C4-2B (cell line): ENCODE results near the gene CRADD.

Experiments used
- H3K27ac ChIP-seq: fragments of 450-650 bp; 2 replicates; pipeline ENCODE4 v1.5.1; 2017
- ZFX ChIP-seq: fragments of 450-650 bp; IDR thresholded peaks from 2 replicates; pipeline ENCODE4 v1.6.1; 2017
- TF ChIP-seq, protein P1 (sequence below): fragments of 450-650 bp; conservative IDR thresholded peaks from 2 replicates; pipeline ENCODE4 v1.5.1; 2017; ENCODE audit warnings: mild to moderate bottlenecking

Gene CRADD

DNA sequence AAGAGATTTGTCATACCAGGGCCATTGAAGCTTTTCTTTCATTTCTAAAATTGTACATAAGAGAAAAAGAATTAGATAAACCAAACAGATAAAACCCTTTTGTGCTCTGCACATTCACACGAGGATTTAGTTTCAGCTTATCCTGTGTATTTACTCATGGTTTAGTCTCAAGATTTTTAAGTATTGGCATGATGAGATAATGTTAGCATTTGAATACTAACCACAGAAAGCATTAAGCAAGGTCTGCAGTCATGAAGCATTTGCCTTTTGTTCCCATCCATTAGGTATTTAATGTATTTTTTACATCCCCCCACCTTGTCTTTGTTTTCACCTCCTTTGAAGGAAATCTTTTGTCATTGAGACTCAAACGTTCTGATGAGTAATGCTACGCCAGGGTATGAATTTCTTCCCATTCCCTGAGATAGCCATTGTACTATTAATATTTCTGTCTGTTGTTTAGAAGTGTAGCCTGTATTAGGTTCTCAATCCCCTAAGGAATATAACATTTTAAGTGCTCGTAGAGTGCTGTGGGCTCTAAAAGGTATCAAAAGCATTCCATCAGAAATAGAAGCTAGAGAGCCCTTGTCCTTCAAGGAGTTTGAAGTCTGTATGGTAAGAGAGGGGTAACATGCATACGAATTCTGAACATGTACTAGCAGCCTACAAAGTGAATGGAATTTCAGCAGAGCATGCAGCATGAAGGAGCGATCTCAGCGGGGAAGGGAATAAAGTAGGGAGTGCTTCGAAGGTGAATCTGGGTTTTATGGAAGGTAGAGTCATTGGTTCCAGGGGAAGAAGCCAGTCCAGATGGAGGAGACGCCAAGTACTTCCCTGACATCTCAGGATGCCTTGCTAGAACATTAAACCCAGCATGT lies 22.3 kb downstream of the CRADD start:
- H3K27ac ChIP-seq: no peak overlapping the region
- no peak for TF ChIP-seq ZFX
- TF ChIP-seq, protein P1, sequence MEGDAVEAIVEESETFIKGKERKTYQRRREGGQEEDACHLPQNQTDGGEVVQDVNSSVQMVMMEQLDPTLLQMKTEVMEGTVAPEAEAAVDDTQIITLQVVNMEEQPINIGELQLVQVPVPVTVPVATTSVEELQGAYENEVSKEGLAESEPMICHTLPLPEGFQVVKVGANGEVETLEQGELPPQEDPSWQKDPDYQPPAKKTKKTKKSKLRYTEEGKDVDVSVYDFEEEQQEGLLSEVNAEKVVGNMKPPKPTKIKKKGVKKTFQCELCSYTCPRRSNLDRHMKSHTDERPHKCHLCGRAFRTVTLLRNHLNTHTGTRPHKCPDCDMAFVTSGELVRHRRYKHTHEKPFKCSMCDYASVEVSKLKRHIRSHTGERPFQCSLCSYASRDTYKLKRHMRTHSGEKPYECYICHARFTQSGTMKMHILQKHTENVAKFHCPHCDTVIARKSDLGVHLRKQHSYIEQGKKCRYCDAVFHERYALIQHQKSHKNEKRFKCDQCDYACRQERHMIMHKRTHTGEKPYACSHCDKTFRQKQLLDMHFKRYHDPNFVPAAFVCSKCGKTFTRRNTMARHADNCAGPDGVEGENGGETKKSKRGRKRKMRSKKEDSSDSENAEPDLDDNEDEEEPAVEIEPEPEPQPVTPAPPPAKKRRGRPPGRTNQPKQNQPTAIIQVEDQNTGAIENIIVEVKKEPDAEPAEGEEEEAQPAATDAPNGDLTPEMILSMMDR: no peak

DNA sequence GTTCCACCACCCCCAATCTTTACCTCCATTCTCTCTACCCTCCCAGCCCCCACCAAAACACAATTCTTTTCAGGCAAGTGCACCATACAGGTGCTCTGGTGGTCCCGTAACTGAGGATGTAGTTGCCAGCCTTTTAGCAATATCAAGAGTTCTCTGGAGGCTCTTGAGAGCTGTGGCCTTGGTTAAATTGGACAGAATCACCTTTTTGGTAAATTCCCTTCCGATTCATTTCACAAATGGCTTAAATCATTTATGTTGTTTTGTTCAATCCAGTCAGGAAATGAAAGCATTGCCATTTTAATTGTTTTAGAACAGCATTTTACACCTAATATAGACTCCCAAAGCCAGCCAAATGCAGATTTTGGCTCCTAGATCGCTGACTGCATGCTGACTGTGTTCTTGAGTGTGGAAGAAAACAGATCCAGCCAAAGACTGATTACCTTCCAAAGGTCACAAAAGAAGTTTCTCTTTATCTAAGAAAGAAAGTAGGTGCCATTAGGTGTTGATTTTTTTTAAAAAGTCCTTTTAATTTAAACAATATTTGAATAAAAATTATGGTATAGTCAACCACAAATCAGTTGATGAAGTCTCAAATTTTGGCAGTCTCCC lies 25.6 kb downstream of the CRADD start:
- H3K27ac ChIP-seq: no peak overlapping the region
- TF ChIP-seq ZFX: no peak
- TF ChIP-seq, protein P1: no peak

GRCh38 chr12:93704122-93704521 lies 26.9 kb downstream of the CRADD start:
- TF ChIP-seq ZFX: no peak
- TF ChIP-seq, protein P1: no peak
- peak overlapping the region; percentile 83 for H3K27ac ChIP-seq

DNA sequence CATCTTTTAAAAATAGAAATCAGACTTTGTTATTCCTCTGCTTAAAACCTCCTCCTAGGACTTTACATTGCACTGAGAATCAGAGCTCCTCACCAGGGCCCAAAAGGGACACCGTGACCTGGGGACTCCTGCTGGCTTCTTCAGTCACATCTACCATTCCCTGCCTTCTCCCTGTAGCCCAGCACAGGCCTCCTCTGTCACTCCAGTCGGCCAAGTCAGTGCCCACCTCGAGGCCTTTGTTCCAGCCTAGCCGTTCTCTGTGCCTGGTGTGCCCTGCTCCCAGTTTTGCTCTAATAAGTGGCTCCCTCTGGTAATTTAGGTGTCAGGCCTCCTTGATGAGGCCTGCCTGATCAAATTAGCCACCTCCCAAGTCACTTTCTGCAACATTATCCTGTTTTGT lies 27.4 kb downstream of the CRADD start:
- TF ChIP-seq, protein P1: no peak
- TF ChIP-seq ZFX: no peak
- H3K27ac ChIP-seq: peak overlapping the region; percentile 83

DNA sequence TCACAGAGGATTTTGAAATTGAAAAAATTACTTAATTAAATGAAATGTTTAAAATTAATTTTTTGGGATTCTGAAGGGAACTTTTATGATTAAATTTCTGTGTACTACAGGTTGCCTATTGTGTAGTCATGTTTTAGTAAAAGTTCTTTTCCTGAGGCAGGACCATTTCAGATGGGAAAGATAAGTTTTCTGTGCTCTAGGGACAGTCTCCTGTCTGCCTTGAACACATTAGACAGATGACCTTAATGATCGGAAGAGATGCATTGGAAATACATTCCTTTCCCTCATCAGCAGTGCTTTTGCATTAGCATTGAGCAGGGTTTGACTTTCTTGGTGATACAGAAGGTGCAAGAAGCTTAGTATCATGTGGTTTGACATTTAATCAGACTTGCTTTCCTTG lies 28.1 kb downstream of the CRADD start:
- TF ChIP-seq ZFX: no peak
- TF ChIP-seq, protein P1: no peak
- H3K27ac ChIP-seq: no peak overlapping the region; the same call in 1 of the 2 replicates

DNA sequence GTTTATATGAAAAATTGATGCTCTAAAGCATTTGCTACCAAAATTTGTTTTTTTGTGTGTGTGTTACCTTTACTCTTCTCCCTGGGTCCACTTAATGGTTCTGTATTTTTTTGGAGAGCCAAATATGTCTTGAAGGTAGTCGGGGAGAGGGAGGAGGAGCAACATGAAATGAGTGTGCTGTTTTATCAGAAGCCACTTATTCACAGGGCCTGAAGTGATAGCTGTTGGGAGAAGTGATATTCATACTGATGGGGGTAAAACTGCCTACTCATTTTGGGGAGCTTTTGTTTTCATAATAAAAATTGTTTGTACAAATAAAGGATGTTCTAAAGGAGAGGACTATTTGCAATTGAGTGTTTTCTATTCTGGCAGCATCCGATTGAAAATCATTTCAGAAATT lies 29.2 kb downstream of the CRADD start:
- TF ChIP-seq, protein P1: no peak
- no peak for TF ChIP-seq ZFX
- no peak overlapping the region for H3K27ac ChIP-seq

GRCh38 chr12:93706824-93707223 lies 29.6 kb downstream of the CRADD start:
- TF ChIP-seq, protein P1: no peak
- no peak for TF ChIP-seq ZFX
- H3K27ac ChIP-seq: no peak overlapping the region
